Measurements from ENCODE around the gene ZFYVE21. TPM values are rescaled to one million over a fixed set of nuclear protein-coding genes. Genes with fewer than 3 reads are reported as not detected.
A peak's percentile ranks its signal among the peaks of the same experiment; 100 is the strongest.

ZFYVE21 gene
- total RNA-seq: 100 to 1,000 TPM; 121 to 180 (median 156) TPM

DNA sequence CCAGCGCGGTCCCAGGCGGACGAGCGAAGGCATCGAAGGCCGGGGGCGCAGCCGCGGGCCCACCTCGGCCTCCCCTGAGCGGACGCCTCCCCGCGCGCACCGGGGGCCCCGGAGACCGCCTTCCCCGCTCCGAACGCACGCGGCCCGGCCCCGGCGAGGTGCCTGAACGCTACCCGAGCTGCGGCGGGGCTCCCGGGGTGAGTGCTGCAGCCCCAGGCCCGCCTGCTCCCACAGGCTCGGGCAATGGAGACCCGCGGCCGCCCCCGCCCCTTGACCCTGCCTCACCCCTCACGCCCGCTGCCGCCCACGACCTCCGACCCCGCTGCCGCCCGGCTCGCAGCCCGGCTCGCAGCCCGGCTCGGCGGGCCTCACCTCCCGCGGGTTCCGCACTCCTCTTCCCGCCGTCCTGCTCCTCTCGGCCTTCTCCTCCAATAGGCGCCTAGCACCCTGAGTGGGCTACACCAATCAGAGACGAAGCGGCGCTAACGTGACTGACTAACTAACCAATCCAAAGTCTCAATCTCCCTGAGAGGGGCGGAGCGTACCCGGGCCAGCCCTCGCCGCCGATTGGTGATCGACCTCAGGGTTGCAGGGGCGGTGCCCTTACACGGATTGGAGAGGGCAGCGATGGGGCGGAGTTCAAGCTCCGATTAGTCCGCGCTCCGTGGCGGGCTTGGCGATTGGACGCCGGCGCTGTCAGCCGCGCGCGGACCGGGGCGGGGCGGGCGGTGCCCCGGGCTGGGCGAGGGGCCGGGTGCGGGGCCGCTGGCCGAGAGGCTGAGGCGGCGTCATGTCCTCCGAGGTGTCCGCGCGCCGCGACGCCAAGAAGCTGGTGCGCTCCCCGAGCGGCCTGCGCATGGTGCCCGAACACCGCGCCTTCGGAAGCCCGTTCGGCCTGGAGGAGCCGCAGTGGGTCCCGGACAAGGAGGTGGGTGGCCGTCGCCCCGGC, at the start of gene ZFYVE21, which contains the start of gene XRCC3:
TSS of gene ZFYVE21 (plus strand) at position 759 of the 949 bp plus-strand sequence. CDS start at position 791, 32 bp downstream.
TSS of gene XRCC3 (minus strand) at position 400 of the 949 bp plus-strand sequence. CDS start 4,364 bp downstream, outside the sequence.
- WGBS: 0% methylated on average over 9 of the region's 121 CpGs
- Histone ChIP-seq H3K9me3 (no peaks in the 10 kb centered on the region), H3K27me3 (no peaks in the 10 kb centered on the region), H3K27ac (replicated peaks in 1 of 4) (peak within 1 kb of the TSS; percentile 89 to 98 (median 93)), H3K4me1 (peaks cover 62 to 85% (median 81%) of the 10 kb centered on the region in 4 donors), H3K4me3 (peak within 1 kb of the TSS; percentile 85 to 99 (median 95)), H3K36me3 (peaks cover 0 to 2% (median 0%) of the 10 kb centered on the region in 4 donors)
- TF ChIP-seq EP300 (IDR thresholded peaks at IDR 0.05) (no peak), POLR2A (IDR thresholded peaks at IDR 0.05; ENCODE audit: low read depth) (peak; percentile 85), POLR2AphosphoS5 (IDR thresholded peaks at IDR 0.05) (peak; percentile 83 to 92)
- TF ChIP-seq, protein P1, sequence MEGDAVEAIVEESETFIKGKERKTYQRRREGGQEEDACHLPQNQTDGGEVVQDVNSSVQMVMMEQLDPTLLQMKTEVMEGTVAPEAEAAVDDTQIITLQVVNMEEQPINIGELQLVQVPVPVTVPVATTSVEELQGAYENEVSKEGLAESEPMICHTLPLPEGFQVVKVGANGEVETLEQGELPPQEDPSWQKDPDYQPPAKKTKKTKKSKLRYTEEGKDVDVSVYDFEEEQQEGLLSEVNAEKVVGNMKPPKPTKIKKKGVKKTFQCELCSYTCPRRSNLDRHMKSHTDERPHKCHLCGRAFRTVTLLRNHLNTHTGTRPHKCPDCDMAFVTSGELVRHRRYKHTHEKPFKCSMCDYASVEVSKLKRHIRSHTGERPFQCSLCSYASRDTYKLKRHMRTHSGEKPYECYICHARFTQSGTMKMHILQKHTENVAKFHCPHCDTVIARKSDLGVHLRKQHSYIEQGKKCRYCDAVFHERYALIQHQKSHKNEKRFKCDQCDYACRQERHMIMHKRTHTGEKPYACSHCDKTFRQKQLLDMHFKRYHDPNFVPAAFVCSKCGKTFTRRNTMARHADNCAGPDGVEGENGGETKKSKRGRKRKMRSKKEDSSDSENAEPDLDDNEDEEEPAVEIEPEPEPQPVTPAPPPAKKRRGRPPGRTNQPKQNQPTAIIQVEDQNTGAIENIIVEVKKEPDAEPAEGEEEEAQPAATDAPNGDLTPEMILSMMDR (IDR thresholded peaks at IDR 0.05): peak in 1 of 3 experiments; percentile 44
- intact Hi-C loops (cut with DNase I): no loop called here
- peak; percentile 100 for DNase-seq (ENCODE audit: extremely low spot score)

DNA sequence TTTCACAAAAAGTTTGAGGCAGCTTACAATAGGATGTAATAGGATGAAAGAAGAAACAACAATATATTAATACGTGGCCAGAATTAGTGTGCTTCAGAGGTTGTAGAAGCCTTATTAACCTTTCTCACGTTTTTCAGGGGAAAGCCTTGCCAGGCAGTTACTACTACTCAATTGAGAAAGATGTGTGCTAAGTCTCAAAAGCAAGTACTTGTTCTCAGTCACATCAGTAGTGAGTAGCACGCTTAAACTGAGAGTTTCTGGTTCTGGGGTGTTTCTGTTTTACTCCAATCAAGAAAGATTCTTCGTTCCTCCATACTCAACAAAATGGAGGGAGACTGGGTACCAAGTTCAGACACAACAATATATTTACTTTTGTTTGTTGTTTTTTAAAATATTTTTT, 47.9 kb upstream of the ZFYVE21 start:
- no peak for DNase-seq (ENCODE audit: extremely low spot score)
- Histone ChIP-seq H3K27me3 (no peaks in the 10 kb centered on the region), H3K4me1 (peaks cover 0 to 25% (median 23%) of the 10 kb centered on the region in 4 donors), H3K4me3 (no peak overlapping the region), H3K36me3 (peaks cover 54 to 100% (median 94%) of the 10 kb centered on the region in 4 donors), H3K27ac (replicated peaks in 1 of 4) (no peak overlapping the region), H3K9me3 (no peaks in the 10 kb centered on the region)
- TF ChIP-seq POLR2AphosphoS5 (IDR thresholded peaks at IDR 0.05): no peak
- TF ChIP-seq, protein P1 (IDR thresholded peaks at IDR 0.05): no peak
- TF ChIP-seq POLR2A (IDR thresholded peaks at IDR 0.05; ENCODE audit: low read depth): no peak
- TF ChIP-seq EP300 (IDR thresholded peaks at IDR 0.05): no peak
- 85% methylated on average over 4 of the region's 4 CpGs for WGBS
- intact Hi-C loops (cut with DNase I): loop anchor here (5.0 kb wide), 1 partner anchor 35 kb away; no protein-coding TSS in a partner anchor

DNA sequence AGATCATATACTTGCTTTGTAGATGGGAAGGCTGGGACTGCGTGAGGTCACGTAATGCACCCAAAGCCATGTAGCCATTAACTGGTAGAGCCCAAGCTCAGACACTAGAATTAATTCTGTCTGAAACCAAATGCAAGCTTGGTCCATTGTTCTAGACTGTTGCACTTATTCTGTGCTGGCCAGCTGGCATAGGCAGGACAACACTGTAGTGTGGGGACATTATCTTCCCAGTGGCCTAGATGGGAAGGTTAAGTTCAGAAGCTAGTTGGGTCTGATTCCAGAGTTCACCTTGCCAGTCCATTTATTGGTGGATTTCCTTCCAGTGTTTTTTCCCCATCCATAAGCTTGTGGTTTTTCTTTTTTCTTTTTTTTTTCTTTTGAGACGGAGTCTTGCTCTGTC, 47.5 kb upstream of the ZFYVE21 start:
- TF ChIP-seq POLR2A (IDR thresholded peaks at IDR 0.05; ENCODE audit: low read depth) (no peak), EP300 (IDR thresholded peaks at IDR 0.05) (no peak), POLR2AphosphoS5 (IDR thresholded peaks at IDR 0.05) (no peak)
- TF ChIP-seq, protein P1 (IDR thresholded peaks at IDR 0.05): no peak
- intact Hi-C loops (cut with DNase I): loop anchor here (5.0 kb wide), 1 partner anchor 36 kb away; no protein-coding TSS in a partner anchor
- Histone ChIP-seq H3K27ac (replicated peaks in 1 of 4) (no peak overlapping the region), H3K4me1 (peaks cover 0 to 25% (median 23%) of the 10 kb centered on the region in 4 donors), H3K27me3 (no peaks in the 10 kb centered on the region), H3K9me3 (no peaks in the 10 kb centered on the region), H3K36me3 (peaks cover 55 to 100% (median 94%) of the 10 kb centered on the region in 4 donors), H3K4me3 (no peak overlapping the region)
- WGBS: 100% methylated on average over 3 of the region's 3 CpGs
- no peak for DNase-seq (ENCODE audit: extremely low spot score)

DNA sequence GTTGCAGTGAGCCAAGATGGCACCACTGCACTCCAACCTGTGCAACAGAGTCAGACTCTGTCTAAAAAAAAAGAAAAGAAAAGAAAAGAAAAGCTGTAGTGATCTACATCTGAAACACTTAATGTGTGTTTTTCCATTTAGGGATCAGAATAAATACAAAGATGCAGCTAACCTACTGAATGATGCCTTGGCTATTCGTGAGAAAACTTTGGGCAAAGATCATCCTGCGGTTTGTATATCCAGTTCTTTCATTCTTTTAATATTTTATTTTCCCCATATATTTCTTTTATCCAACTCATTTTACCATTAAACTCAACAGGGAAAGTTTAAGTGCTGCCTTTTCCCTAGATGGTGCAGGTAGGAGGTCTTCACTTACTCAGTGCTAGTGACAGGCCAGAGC, 46.2 kb upstream of the ZFYVE21 start:
- H3K27me3 ChIP-seq: no peaks in the 10 kb centered on the region
- no peak overlapping the region for H3K27ac ChIP-seq (replicated peaks in 1 of 4)
- intact Hi-C loops (cut with DNase I): loop anchor here (5.0 kb wide), 1 partner anchor 37 kb away; no protein-coding TSS in a partner anchor
- H3K4me3 ChIP-seq: no peak overlapping the region
- TF ChIP-seq POLR2AphosphoS5 (IDR thresholded peaks at IDR 0.05) (no peak), POLR2A (IDR thresholded peaks at IDR 0.05; ENCODE audit: low read depth) (no peak)
- TF ChIP-seq, protein P1 (IDR thresholded peaks at IDR 0.05): no peak
- no peak for DNase-seq (ENCODE audit: extremely low spot score)
- no peaks in the 10 kb centered on the region for H3K9me3 ChIP-seq
- peaks cover 0 to 14% (median 12%) of the 10 kb centered on the region in 4 donors for H3K4me1 ChIP-seq
- 93% methylated on average over 2 of the region's 2 CpGs for WGBS
- H3K36me3 ChIP-seq: peaks cover 60 to 100% (median 95%) of the 10 kb centered on the region in 4 donors
